ENCODE measurements around the gene NELFE. TPM values are rescaled to one million over a fixed set of nuclear protein-coding genes. Genes with fewer than 3 reads are reported as not detected.

The NELFE gene
- total and polyA plus RNA-seq, 2 of the 13 experiments (the other 11 are each of a cell fraction or from before 2014, with no cell fraction given) = 51.3 to 69.8 TPM

GRCh38 chr6:31968791-31969711 is 10.3 kb upstream of the NELFE start (continued):
- no peak for TF ChIP-seq ZNF18 (CRISPR knock-in tag; IDR thresholded peaks at IDR 0.05; ENCODE audit: insufficient replicate concordance)

- peaks cover 24% of the 10 kb centered on the region for H3K4me1 ChIP-seq (ENCODE audit: insufficient read depth, low read length)
- ATAC-seq (no peak), DNase-seq (ENCODE audit: low spot score) (no peak), FAIRE-seq (no peak)
- peaks cover 15% of the 10 kb centered on the region for H3K79me2 ChIP-seq (ENCODE audit: insufficient read depth, low read length)
- no peak overlapping the region for H3K4me2 ChIP-seq (ENCODE audit: low read depth, low read length)
- H4K20me1 ChIP-seq (ENCODE audit: insufficient read depth, low read length) = no peaks in the 10 kb centered on the region
- intact Hi-C loops (cut with micrococcal nuclease; ENCODE audit: unreplicated experiment) (no loop called here), in situ Hi-C loops (cut with HindIII; ENCODE audit: extremely low pct_ligation_motif_present, low pct_unique_long_range_greater_than_20kb) (no loop called here)
- no peak for TF ChIP-seq CSRNP1 (CRISPR knock-in tag; IDR thresholded peaks at IDR 0.05)
- TF ChIP-seq POLR2A (IDR thresholded peaks at IDR 0.05; ENCODE audit: insufficient read depth in 1 of 2, low read depth in 2 of 2, low read length in 2 of 2) = peak in 1 of 2 experiments; percentile 30; a peak in 1 of 4 replicates
- peak; percentile 16 for TF ChIP-seq AGO2 (optimal IDR thresholded peaks at IDR 0.05; ENCODE audit: low read depth, low read length)
- H3K9ac ChIP-seq (ENCODE audit: insufficient read depth, low read depth, low read length) = no peak overlapping the region
- no peak overlapping the region for H3K27ac ChIP-seq (ENCODE audit: extremely low read length, insufficient read depth, low read length)
- no peaks in the 10 kb centered on the region for H3K9me3 ChIP-seq (ENCODE audit: low read length)
- no peak overlapping the region for H2AFZ ChIP-seq (ENCODE audit: low read length)
- H3K36me3 ChIP-seq (replicated peaks in 1 of 2; ENCODE audit: control insufficient read depth in 1 of 2, insufficient read depth in 2 of 2, low read length in 2 of 2) = peaks cover 44 to 66% of the 10 kb centered on the region in 2 experiments
- WGBS (ENCODE audit: low lambda C conversion rate) = 96% methylated on average over 8 of the region's 11 CpGs
- no peaks in the 10 kb centered on the region; a peak in 1 of 5 replicates for H3K27me3 ChIP-seq (ENCODE audit: control insufficient read depth in 1 of 2, insufficient read depth in 2 of 2, low read length in 2 of 2)
- ChIA-PET CTCF (ENCODE audit: low intra/inter-chr PET ratio, low total read pairs) (no interaction called here), POLR2A (interaction anchor here (0.5 to 6.1 kb wide), 4 partner anchors 8 to 329 kb away, joined by 3 to 142 read pairs (median 3); partner anchors contain the start of genes CFB, NELFE and SKIC2)
- BruUV-seq (replicated peaks) = no TSS peak
- no peak overlapping the region for H3K4me3 ChIP-seq (replicated peaks in 1 of 3; ENCODE audit: insufficient read depth in 1 of 3, low read depth in 2 of 3, low read length in 3 of 3)
Observed at GRCh38 chr6:31968326-31968725, 9.6 kb upstream of the NELFE start.
